ENCODE measurements around the gene GLP2R. TPM values are rescaled to one million over a fixed set of nuclear protein-coding genes. Genes with fewer than 3 reads are reported as not detected.
A peak's percentile ranks its signal among the peaks of the same experiment; 100 is the strongest.

The GLP2R gene
- total RNA-seq, 2 donors from 2014 or later = not detected

DNA sequence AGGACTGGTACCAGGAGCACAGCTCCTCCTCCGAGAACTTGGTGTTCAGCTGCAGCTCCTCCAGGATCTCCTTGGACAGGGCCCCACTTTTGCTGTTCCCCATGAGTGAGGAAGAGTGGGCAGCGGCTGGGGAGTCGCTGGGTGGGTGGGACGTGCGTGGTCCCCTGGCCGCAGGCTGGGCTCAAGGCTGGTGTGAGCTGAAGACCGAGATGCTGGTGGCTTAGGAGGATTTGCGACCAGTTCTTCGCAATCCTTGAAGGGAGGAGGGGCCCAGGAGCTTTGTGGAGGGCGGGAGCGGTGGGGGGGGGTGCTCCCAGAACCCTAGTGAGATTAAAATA, 79.3 kb downstream of the GLP2R start, which contains the start of gene RCVRN:
RCVRN (minus strand) TSS at position 194 of the 338 bp plus-strand sequence; CDS start at position 103, 91 bp downstream.
- Histone ChIP-seq H3K36me3 (ENCODE audit: control insufficient read depth, insufficient read depth, low read length) (no peaks in the 10 kb centered on the region), H3K4me3 (ENCODE audit: low read length) (no peak within 1 kb of the TSS), H3K9ac (ENCODE audit: extremely low read depth, low read length, poor library complexity, severe bottlenecking) (no peak within 1 kb of the TSS), H3K9me3 (ENCODE audit: control insufficient read depth, low read length) (no peaks in the 10 kb centered on the region), H3K4me1 (ENCODE audit: control insufficient read depth, insufficient read depth, low read length) (peaks cover 5% of the 10 kb centered on the region), H3K27me3 (ENCODE audit: control insufficient read depth, insufficient read depth, low read length, poor library complexity, severe bottlenecking) (no peaks in the 10 kb centered on the region), H3K27ac (ENCODE audit: low read depth, low read length) (no peak within 1 kb of the TSS)
- Mint-ChIP-seq H3K4me1 (peaks cover 12% of the 10 kb centered on the region), H3K27me3 (ENCODE audit: insufficient read depth) (peaks cover 9% of the 10 kb centered on the region), H3K36me3 (ENCODE audit: low read depth) (no peaks in the 10 kb centered on the region), H3K4me3 (no peak within 1 kb of the TSS), H3K27ac (no peak within 1 kb of the TSS), H3K9me3 (no peaks in the 10 kb centered on the region)
- WGBS, 2 experiments (ENCODE audit: insufficient coverage in 1 of 2, insufficient read length in 1 of 2) = 96 to 100% methylated on average over 2 to 11 of the region's 11 CpGs
- TF ChIP-seq, protein P1, sequence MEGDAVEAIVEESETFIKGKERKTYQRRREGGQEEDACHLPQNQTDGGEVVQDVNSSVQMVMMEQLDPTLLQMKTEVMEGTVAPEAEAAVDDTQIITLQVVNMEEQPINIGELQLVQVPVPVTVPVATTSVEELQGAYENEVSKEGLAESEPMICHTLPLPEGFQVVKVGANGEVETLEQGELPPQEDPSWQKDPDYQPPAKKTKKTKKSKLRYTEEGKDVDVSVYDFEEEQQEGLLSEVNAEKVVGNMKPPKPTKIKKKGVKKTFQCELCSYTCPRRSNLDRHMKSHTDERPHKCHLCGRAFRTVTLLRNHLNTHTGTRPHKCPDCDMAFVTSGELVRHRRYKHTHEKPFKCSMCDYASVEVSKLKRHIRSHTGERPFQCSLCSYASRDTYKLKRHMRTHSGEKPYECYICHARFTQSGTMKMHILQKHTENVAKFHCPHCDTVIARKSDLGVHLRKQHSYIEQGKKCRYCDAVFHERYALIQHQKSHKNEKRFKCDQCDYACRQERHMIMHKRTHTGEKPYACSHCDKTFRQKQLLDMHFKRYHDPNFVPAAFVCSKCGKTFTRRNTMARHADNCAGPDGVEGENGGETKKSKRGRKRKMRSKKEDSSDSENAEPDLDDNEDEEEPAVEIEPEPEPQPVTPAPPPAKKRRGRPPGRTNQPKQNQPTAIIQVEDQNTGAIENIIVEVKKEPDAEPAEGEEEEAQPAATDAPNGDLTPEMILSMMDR (conservative IDR thresholded peaks at IDR 0.05) = no peak
- no peak for DNase-seq

DNA sequence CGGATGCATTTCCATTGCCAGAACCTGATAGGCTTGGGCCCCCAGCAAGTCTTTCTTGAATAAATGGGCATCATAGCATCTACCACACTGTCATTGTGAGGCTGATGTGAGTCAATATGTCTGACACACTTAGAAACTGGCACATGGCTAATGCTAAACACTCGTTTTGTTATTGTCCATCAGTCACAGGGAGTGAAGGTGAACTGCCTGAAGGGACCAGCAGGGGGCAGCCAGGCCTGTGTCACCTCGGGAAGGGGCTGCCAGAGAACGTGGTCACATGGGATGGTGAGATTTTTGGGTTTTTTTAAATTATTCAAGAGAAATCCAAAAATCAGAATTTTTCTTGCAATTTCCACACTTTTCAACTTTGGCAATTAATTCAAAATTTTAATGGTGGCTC, 80.2 kb downstream of the GLP2R start:
- Histone ChIP-seq H3K9me3 (ENCODE audit: control insufficient read depth, low read length) (no peaks in the 10 kb centered on the region), H3K9ac (ENCODE audit: extremely low read depth, low read length, poor library complexity, severe bottlenecking) (no peak overlapping the region), H3K36me3 (ENCODE audit: control insufficient read depth, insufficient read depth, low read length) (no peaks in the 10 kb centered on the region), H3K27ac (ENCODE audit: low read depth, low read length) (no peak overlapping the region), H3K4me1 (ENCODE audit: control insufficient read depth, insufficient read depth, low read length) (peaks cover 5% of the 10 kb centered on the region), H3K4me3 (ENCODE audit: low read length) (no peak overlapping the region), H3K27me3 (ENCODE audit: control insufficient read depth, insufficient read depth, low read length, poor library complexity, severe bottlenecking) (no peaks in the 10 kb centered on the region)
- peak; percentile 94 for DNase-seq
- Mint-ChIP-seq H3K27ac (no peak overlapping the region), H3K27me3 (ENCODE audit: insufficient read depth) (peaks cover 9% of the 10 kb centered on the region), H3K4me3 (no peak overlapping the region), H3K9me3 (no peaks in the 10 kb centered on the region), H3K36me3 (ENCODE audit: low read depth) (no peaks in the 10 kb centered on the region), H3K4me1 (peaks cover 9% of the 10 kb centered on the region)
- 44 to 54% methylated on average over 3 to 4 of the region's 4 CpGs for WGBS, 2 experiments (ENCODE audit: insufficient coverage in 1 of 2, insufficient read length in 1 of 2)
- TF ChIP-seq, protein P1 (conservative IDR thresholded peaks at IDR 0.05) = peak; percentile 85

DNA sequence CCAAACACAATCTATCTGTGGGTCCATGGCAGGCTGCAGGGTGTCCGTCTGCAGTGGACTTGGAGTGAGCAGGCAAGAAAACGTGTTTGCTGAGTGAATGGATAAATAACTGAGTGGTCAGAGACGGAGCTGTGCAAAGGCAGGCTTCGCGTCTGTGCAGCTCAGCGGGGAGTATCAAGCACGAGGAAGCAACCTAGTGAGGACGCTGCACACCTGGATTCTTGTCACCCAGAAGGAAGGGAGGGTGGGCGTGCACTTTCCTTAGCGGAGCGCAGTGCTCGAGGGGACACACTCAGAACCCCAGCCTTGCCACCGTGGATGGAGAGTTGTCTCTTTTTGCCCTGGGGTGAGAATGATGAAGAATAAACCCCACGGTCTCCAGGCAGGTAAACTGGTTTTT, 80.9 kb downstream of the GLP2R start:
- no peak overlapping the region for H3K4me3 Mint-ChIP-seq
- H3K27me3 ChIP-seq (ENCODE audit: control insufficient read depth, insufficient read depth, low read length, poor library complexity, severe bottlenecking) = no peaks in the 10 kb centered on the region
- H3K27ac ChIP-seq (ENCODE audit: low read depth, low read length) = no peak overlapping the region
- no peaks in the 10 kb centered on the region for H3K36me3 Mint-ChIP-seq (ENCODE audit: low read depth)
- H3K4me1 Mint-ChIP-seq = peaks cover 9% of the 10 kb centered on the region
- H3K4me1 ChIP-seq (ENCODE audit: control insufficient read depth, insufficient read depth, low read length) = peaks cover 5% of the 10 kb centered on the region
- WGBS, 2 experiments (ENCODE audit: insufficient coverage in 1 of 2, insufficient read length in 1 of 2) = 93 to 100% methylated on average over 5 to 14 of the region's 14 CpGs
- no peak for DNase-seq
- TF ChIP-seq, protein P1 (conservative IDR thresholded peaks at IDR 0.05) = no peak
- H3K9me3 Mint-ChIP-seq = no peaks in the 10 kb centered on the region
- peaks cover 9% of the 10 kb centered on the region for H3K27me3 Mint-ChIP-seq (ENCODE audit: insufficient read depth)
- H3K27ac Mint-ChIP-seq = no peak overlapping the region
- H3K36me3 ChIP-seq (ENCODE audit: control insufficient read depth, insufficient read depth, low read length) = no peaks in the 10 kb centered on the region
- no peak overlapping the region for H3K4me3 ChIP-seq (ENCODE audit: low read length)
- H3K9ac ChIP-seq (ENCODE audit: extremely low read depth, low read length, poor library complexity, severe bottlenecking) = no peak overlapping the region
- no peaks in the 10 kb centered on the region for H3K9me3 ChIP-seq (ENCODE audit: control insufficient read depth, low read length)
